Suppressor macrophage (primary cell): ENCODE results near the gene SUGP2.

ENCODE experiments used
- DNase-seq, 4 experiments: peaks; one replicate each; pipeline ENCODE4 v3.0.0-alpha.2; 2020 to 2022

Gene SUGP2

GRCh38 chr19:18948976-18949356, 84.4 kb downstream of the SUGP2 start:
- DNase-seq = no peak

- DNase-seq = no peak
Observed at GRCh38 chr19:18948075-18948975, 85.0 kb downstream of the SUGP2 start.

- no peak for DNase-seq
Observed at GRCh38 chr19:18946918-18947317, 86.4 kb downstream of the SUGP2 start.

GRCh38 chr19:18946335-18946734, 87.0 kb downstream of the SUGP2 start:
- DNase-seq = no peak

GRCh38 chr19:18945297-18945696, 88.0 kb downstream of the SUGP2 start:
- DNase-seq = no peak

GRCh38 chr19:18943465-18943864, 89.9 kb downstream of the SUGP2 start:
- no peak for DNase-seq

- DNase-seq = no peak
Observed at GRCh38 chr19:18942692-18943091, 90.6 kb downstream of the SUGP2 start.

GRCh38 chr19:18941628-18942354, 91.5 kb downstream of the SUGP2 start:
- no peak for DNase-seq
